GM18868 (cell line): Measurements from ENCODE around the gene STARD3.

Source experiments
- ATAC-seq: cut with Tn5 transposase; IDR thresholded peaks from one replicate; pipeline ENCODE4 v1.9.1; 2021; ENCODE audit warnings: mild to moderate bottlenecking, moderate library complexity; ENCODE audit not compliant: unreplicated experiment

STARD3 gene

GRCh38 chr17:39618956-39619785, 17.8 kb upstream of the STARD3 start:
- ATAC-seq = no peak

- no peak for ATAC-seq
Measured at GRCh38 chr17:39619786-39620101, 17.2 kb upstream of the STARD3 start.

- peak; percentile 57 for ATAC-seq
Measured at GRCh38 chr17:39621523-39622379, 15.2 kb upstream of the STARD3 start.

- ATAC-seq = peak; percentile 43
Measured at GRCh38 chr17:39622380-39623006, 14.5 kb upstream of the STARD3 start.

- ATAC-seq = peak; percentile 43
Measured at GRCh38 chr17:39623356-39623950, 13.5 kb upstream of the STARD3 start.

GRCh38 chr17:39624313-39624712, 12.6 kb upstream of the STARD3 start:
- no peak for ATAC-seq

- ATAC-seq = no peak
Measured at GRCh38 chr17:39625198-39625785, 11.7 kb upstream of the STARD3 start.

GRCh38 chr17:39626171-39627046, 10.5 kb upstream of the STARD3 start, which contains the start of gene PPP1R1B:
TSS of gene PPP1R1B (plus strand) at chr17:39626952. CDS start at chr17:39627393, 441 bp downstream.
- no peak for ATAC-seq

- no peak for ATAC-seq
Measured at GRCh38 chr17:39627047-39627711, 9.8 kb upstream of the STARD3 start.

GRCh38 chr17:39627712-39628516, 9.0 kb upstream of the STARD3 start:
- no peak for ATAC-seq

GRCh38 chr17:39628655-39629493, 8.1 kb upstream of the STARD3 start:
- no peak for ATAC-seq

- no peak for ATAC-seq
Measured at GRCh38 chr17:39629494-39629880, 7.5 kb upstream of the STARD3 start.

GRCh38 chr17:39629898-39630297, 7.0 kb upstream of the STARD3 start:
- ATAC-seq = no peak

- ATAC-seq = no peak
Measured at GRCh38 chr17:39631403-39631802, 5.5 kb upstream of the STARD3 start.

- no peak for ATAC-seq
Measured at GRCh38 chr17:39632153-39632941, 4.6 kb upstream of the STARD3 start.

GRCh38 chr17:39633570-39634183, 3.3 kb upstream of the STARD3 start:
- ATAC-seq = no peak
